OCI-LY3 (cell line): ENCODE results near the gene LRRC72.

Experiments
- EZH2phosphoT487 ChIP-seq: fragments of 200-600 bp; shearing (Covaris generic); IDR thresholded peaks from 2 replicates; pipeline ENCODE4 v1.6.1; 2018; ENCODE audit warnings: antibody characterized with exemption, mixed run types, low read depth
- TF ChIP-seq, protein P1 (sequence below): fragments of 200-600, 300-600 bp; sonication (generic); IDR thresholded peaks from 2 replicates; pipeline ENCODE4 v1.5.1; 2014; ENCODE audit warnings: antibody characterized with exemption, low read length, low read depth

DNA sequence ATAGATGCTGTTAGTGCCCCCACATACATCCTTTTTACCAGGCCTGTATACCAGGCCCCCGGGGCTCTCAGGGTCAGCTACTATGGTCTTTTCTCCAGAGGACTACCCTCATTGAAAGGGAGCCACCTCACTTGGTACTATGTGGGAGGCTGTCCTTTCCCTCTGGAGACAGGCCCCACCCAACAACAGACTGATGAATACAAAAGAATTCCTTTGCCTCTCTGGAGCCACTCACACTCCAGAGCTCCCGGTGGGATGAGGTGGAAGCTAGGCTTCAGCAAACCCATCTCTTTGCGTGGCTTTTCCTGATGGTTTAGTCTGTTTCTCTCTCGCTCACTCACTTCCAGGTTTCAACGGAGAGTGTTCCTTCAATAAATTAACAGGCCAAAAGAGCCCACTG, 88.6 kb downstream of the LRRC72 start:
- TF ChIP-seq, protein P1, sequence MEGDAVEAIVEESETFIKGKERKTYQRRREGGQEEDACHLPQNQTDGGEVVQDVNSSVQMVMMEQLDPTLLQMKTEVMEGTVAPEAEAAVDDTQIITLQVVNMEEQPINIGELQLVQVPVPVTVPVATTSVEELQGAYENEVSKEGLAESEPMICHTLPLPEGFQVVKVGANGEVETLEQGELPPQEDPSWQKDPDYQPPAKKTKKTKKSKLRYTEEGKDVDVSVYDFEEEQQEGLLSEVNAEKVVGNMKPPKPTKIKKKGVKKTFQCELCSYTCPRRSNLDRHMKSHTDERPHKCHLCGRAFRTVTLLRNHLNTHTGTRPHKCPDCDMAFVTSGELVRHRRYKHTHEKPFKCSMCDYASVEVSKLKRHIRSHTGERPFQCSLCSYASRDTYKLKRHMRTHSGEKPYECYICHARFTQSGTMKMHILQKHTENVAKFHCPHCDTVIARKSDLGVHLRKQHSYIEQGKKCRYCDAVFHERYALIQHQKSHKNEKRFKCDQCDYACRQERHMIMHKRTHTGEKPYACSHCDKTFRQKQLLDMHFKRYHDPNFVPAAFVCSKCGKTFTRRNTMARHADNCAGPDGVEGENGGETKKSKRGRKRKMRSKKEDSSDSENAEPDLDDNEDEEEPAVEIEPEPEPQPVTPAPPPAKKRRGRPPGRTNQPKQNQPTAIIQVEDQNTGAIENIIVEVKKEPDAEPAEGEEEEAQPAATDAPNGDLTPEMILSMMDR, result no peak
- TF ChIP-seq EZH2phosphoT487, result no peak
